ENCODE data around the gene RAP1A. TPM values are rescaled to one million over a fixed set of nuclear protein-coding genes. Genes with fewer than 3 reads are reported as not detected.

The RAP1A gene
- total RNA-seq, 1 experiment from 2014 or later: 55.2 TPM

- intact Hi-C loops (cut with micrococcal nuclease; ENCODE audit: unreplicated experiment): no loop called here
These were observed 96.7 kb downstream of the RAP1A start for GRCh38 chr1:111716333-111716732.

DNA sequence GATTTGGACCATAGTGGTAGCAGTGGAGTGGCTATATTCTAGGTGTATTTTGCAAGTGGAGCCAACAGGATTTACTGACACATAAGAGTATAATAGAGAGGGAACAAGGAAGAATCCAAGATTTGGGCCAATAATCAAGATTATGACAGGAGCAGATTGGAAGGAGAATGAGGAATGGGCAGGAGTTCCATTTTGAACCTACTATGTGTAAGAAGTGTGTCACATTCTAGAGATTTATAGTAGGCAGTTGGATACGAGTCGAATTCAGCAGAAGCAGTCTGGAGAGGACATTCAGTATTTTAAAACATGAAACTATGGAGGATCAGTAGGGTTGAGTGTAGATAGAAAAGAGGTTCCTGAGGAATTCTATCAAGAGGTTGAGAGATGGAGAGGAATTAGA, 97.9 kb downstream of the RAP1A start:
- TF ChIP-seq EZH2 (IDR thresholded peaks at IDR 0.05; ENCODE audit: low read depth) (no peak), CTCF (conservative IDR thresholded peaks at IDR 0.05) (no peak)
- H3K9me2 ChIP-seq (ENCODE audit: insufficient read depth): no peaks in the 10 kb centered on the region
- no TSS peak for BruUV-seq (replicated peaks)
- peaks cover 14% of the 10 kb centered on the region for H3K4me1 ChIP-seq (replicated peaks; ENCODE audit: insufficient read depth)
- intact Hi-C loops (cut with micrococcal nuclease; ENCODE audit: unreplicated experiment): no loop called here
- no peak for DNase-seq
- H3K27ac ChIP-seq: no peak overlapping the region
- no peaks in the 10 kb centered on the region for H4K20me1 ChIP-seq (ENCODE audit: insufficient read depth)
- CTCF ChIA-PET: no interaction called here
- POLR2A ChIA-PET (ENCODE audit: unreplicated experiment): no interaction called here
- H3K4me2 ChIP-seq: no peak overlapping the region
- H3K4me3 ChIP-seq: no peak overlapping the region
- H3K27me3 ChIP-seq (ENCODE audit: insufficient read depth, low read depth): no peaks in the 10 kb centered on the region
- H3F3A ChIP-seq (ENCODE audit: insufficient read depth, low read depth): 0 out of 2 replicates have a peak, but pooled peaks cover 10% of the 10 kb centered on the region
- no peak overlapping the region for H2AFZ ChIP-seq
- no peaks in the 10 kb centered on the region for H3K79me2 ChIP-seq (ENCODE audit: low read depth)
- no peaks in the 10 kb centered on the region for H3K9me3 ChIP-seq (ENCODE audit: insufficient read depth, low read depth)
- H3K36me3 ChIP-seq (ENCODE audit: low read depth): no peaks in the 10 kb centered on the region

More at GRCh38 chr1:111716333-111716732, 96.7 kb downstream of the RAP1A start:
- peaks cover 3% of the 10 kb centered on the region for H3K4me1 ChIP-seq (replicated peaks; ENCODE audit: insufficient read depth)
- no peaks in the 10 kb centered on the region for H3K9me3 ChIP-seq (ENCODE audit: insufficient read depth, low read depth)
- H3K9me2 ChIP-seq (ENCODE audit: insufficient read depth): no peaks in the 10 kb centered on the region
- H3K36me3 ChIP-seq (ENCODE audit: low read depth): no peaks in the 10 kb centered on the region
- no peaks in the 10 kb centered on the region for H3K27me3 ChIP-seq (ENCODE audit: insufficient read depth, low read depth)
- H3K4me3 ChIP-seq: no peak overlapping the region
- no peak overlapping the region for H3K27ac ChIP-seq
- no peak overlapping the region for H2AFZ ChIP-seq
- ChIA-PET POLR2A (ENCODE audit: unreplicated experiment) (no interaction called here), CTCF (interaction anchor here (0.6 kb wide), 1 partner anchor 68 kb away, joined by 4 read pairs; no protein-coding TSS in a partner anchor)
- no peaks in the 10 kb centered on the region for H4K20me1 ChIP-seq (ENCODE audit: insufficient read depth)
- H3K4me2 ChIP-seq: no peak overlapping the region
- 0 out of 2 replicates have a peak, but pooled peaks cover 13% of the 10 kb centered on the region for H3F3A ChIP-seq (ENCODE audit: insufficient read depth, low read depth)
- DNase-seq: no peak
- no peaks in the 10 kb centered on the region for H3K79me2 ChIP-seq (ENCODE audit: low read depth)
- no peak for TF ChIP-seq EZH2 (IDR thresholded peaks at IDR 0.05; ENCODE audit: low read depth)
- TF ChIP-seq CTCF (conservative IDR thresholded peaks at IDR 0.05): no peak
- BruUV-seq (replicated peaks): no TSS peak

- ChIA-PET POLR2A (ENCODE audit: unreplicated experiment) (no interaction called here), CTCF (no interaction called here)
- peaks cover 16% of the 10 kb centered on the region for H3K4me1 ChIP-seq (replicated peaks; ENCODE audit: insufficient read depth)
- TSS peak; percentile 10 for BruUV-seq (replicated peaks)
- H3F3A ChIP-seq (ENCODE audit: insufficient read depth, low read depth): 0 out of 2 replicates have a peak, but pooled peaks cover 5% of the 10 kb centered on the region
- no peaks in the 10 kb centered on the region for H3K9me2 ChIP-seq (ENCODE audit: insufficient read depth)
- no peak overlapping the region for H3K4me2 ChIP-seq
- DNase-seq: no peak
- no peaks in the 10 kb centered on the region for H3K9me3 ChIP-seq (ENCODE audit: insufficient read depth, low read depth)
- no peaks in the 10 kb centered on the region for H3K27me3 ChIP-seq (ENCODE audit: insufficient read depth, low read depth)
- H2AFZ ChIP-seq: no peak overlapping the region
- TF ChIP-seq CTCF (conservative IDR thresholded peaks at IDR 0.05): no peak
- TF ChIP-seq EZH2 (IDR thresholded peaks at IDR 0.05; ENCODE audit: low read depth): no peak
- no peaks in the 10 kb centered on the region for H3K36me3 ChIP-seq (ENCODE audit: low read depth)
- intact Hi-C loops (cut with micrococcal nuclease; ENCODE audit: unreplicated experiment): no loop called here
- no peak overlapping the region for H3K4me3 ChIP-seq
- H3K27ac ChIP-seq: no peak overlapping the region
- H3K79me2 ChIP-seq (ENCODE audit: low read depth): no peaks in the 10 kb centered on the region
- no peaks in the 10 kb centered on the region for H4K20me1 ChIP-seq (ENCODE audit: insufficient read depth)
These were observed 99.5 kb downstream of the RAP1A start for GRCh38 chr1:111719135-111719534.

Data from PC-9 (cell line).